Upper lobe of right lung (tissue), 1 donor: ENCODE data around the gene SERPINA4. TPM values are rescaled to one million over a fixed set of nuclear protein-coding genes. Genes with fewer than 3 reads are reported as not detected.

Source experiments
- ATAC-seq: fragments of 200-7000 bp; cut with Tn5 transposase; one replicate; pipeline ENCODE4 v1.9.1; 2020; ENCODE audit warnings: mild to moderate bottlenecking, moderate library complexity
- DNase-seq: peaks from one replicate; pipeline ENCODE4 v3.0.0-alpha.2; 2020
- H3K27ac ChIP-seq: fragments of 200-600 bp; one replicate; pipeline ENCODE4 v1.8.0; 2022
- H3K27me3 ChIP-seq: fragments of 200-600 bp; one replicate; pipeline ENCODE4 v1.8.0; 2022; ENCODE audit warnings: mild to moderate bottlenecking
- H3K36me3 ChIP-seq: fragments of 200-600 bp; one replicate; pipeline ENCODE4 v1.8.0; 2022
- H3K4me1 ChIP-seq: fragments of 200-600 bp; one replicate; pipeline ENCODE4 v1.8.0; 2022
- H3K4me3 ChIP-seq: fragments of 200-600 bp; one replicate; pipeline ENCODE4 v1.8.0; 2022; ENCODE audit warnings: mild to moderate bottlenecking
- H3K9me3 ChIP-seq: fragments of 200-600 bp; one replicate; pipeline ENCODE4 v1.8.0; 2022
- CTCF ChIP-seq: fragments of 200-600 bp; IDR thresholded peaks from one replicate; pipeline ENCODE4 v1.8.0; 2022; ENCODE audit warnings: antibody characterized with exemption
- intact Hi-C: fragments of 100-400 bp; cut with DNase I; formaldehyde crosslinking; loops from one replicate; pipeline ENCODE4 v1.11.0; 2022
- total RNA-seq: library from RNA; stranded (reverse); fragmentation: NEBNext Ultra II Directional; extraction: Animal tissue kit (Norgen Biotek cat#: 25700); gene quantifications from one replicate; pipeline ENCODE4 v1.2.1, GENCODE V29; 2021
- donor health status: DM: no; HTN: yes; CAD: no; lungs with severe emphysema.

The SERPINA4 gene
- total RNA-seq, 1 donor from 2014 or later = not detected

DNA sequence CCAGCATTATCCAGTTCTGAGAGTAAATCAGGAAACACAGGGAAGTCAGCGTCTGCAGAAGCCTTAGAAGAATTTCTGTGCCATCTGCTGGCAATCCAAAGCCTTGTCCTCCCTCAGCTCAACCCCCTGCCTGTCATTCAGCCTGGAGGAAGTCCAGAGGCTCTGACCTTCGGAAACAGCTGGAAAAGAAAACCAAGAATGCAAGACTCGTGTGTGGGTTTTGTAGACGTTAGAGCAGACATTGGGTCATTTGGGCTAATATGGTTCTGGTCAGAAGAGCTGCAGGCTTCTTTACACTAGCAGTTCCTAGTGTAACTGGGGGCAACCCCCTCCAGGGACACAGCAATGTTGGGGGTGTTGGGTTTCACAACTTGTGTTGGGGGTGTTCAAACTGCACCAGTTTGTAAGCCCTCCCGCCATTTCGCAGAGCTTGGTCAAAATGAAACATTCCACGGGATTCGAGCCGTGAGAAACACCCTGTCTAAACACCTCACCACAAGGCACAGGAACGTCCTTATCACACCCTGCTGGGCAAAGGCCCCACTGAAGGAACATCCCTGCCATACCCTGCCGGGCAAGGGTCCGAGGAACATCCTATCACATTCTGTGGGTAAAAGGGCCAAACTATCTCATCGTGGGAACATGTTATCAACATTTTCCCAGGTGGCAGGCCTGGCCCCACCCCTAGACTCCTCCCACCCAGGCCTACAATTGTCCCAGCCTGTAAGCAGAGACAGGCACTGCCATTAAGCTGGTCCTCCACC is 21.0 kb upstream of the SERPINA4 start:
- DNase-seq = no peak
- no peak for ATAC-seq
- intact Hi-C loops = no loop called here

DNA sequence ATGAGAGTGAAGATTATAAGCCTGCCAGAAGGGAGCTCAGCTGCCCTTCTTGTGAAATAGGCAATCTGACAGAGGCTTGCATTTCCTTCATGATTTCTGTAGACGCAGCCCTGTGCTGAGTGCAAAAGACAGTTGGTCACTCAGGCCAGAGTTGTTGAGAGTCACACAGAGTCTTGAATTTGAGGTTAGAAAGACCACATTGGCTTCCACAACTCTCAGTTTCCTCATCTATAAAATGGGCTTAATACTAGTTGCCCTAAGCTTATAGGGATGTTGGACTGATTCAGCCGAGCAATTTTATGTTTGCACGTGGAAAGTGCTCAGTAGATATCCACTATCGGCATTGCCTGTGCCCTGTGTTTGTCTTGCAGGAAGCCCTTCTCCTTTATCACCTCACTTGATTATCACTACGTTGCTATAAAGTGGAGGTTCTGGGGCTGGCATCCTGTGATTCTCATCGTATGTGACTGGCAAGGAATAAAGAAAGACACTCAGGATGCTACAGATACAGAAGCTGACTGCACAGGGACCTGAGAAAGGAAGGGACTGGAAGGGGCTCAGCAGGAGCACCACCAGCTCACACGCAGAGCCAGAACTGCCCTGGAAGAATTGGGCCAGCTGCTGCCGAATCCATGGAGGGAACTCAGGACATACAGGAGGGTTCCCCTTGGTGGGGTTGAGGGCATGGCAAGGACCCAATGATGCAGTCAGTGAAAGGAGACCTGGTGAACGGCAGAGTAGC is 19.8 kb upstream of the SERPINA4 start:
- Histone ChIP-seq H3K27me3 (no peaks in the 10 kb centered on the region), H3K27ac (no peak overlapping the region), H3K9me3 (no peaks in the 10 kb centered on the region), H3K4me3 (no peak overlapping the region), H3K4me1 (no peaks in the 10 kb centered on the region), H3K36me3 (no peaks in the 10 kb centered on the region)
- intact Hi-C loops = no loop called here
- no peak for ATAC-seq
- no peak for DNase-seq
- no peak for TF ChIP-seq CTCF

More for the DNA sequence above, 21.0 kb upstream of the SERPINA4 start:
- Histone ChIP-seq H3K36me3 (no peaks in the 10 kb centered on the region), H3K9me3 (no peaks in the 10 kb centered on the region), H3K4me3 (no peak overlapping the region), H3K27ac (no peak overlapping the region), H3K4me1 (no peaks in the 10 kb centered on the region), H3K27me3 (no peaks in the 10 kb centered on the region)
- no peak for TF ChIP-seq CTCF

- ATAC-seq = no peak
Measured at GRCh38 chr14:94542111-94542810, 19.0 kb upstream of the SERPINA4 start.

DNA sequence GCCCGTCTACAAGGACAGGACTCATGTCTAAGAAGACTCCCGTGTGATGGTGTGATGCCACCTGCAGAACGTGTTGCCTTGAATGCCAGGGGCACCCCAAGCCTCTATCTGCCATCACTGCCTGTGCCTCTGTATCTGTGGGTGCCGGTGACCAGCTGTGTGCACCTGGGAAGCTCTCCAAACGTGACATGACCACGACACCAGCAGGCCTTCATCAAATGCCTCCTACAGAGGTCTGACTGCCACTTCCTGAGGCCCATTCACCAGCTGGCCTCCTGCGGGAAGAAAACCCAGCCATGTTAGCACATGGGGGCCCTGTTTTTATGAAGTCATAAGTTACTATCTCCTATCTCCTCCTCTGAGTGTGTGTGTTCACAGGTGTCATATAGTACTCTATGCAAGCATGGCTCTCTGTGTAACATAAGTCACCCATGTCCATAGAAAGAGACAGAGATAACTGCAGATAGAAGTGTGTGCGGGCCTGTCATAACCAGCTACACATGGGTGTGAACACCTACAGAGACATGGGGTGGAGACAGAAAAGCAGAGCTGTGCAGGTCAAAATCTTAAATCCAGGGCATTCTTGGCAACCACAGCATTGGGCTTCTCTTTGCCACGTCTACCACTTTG is 18.3 kb upstream of the SERPINA4 start:
- intact Hi-C loops = no loop called here

More at GRCh38 chr14:94542111-94542810, 19.0 kb upstream of the SERPINA4 start:
- intact Hi-C loops = no loop called here
- Histone ChIP-seq H3K27me3 (no peaks in the 10 kb centered on the region), H3K4me3 (no peak overlapping the region), H3K9me3 (no peaks in the 10 kb centered on the region), H3K4me1 (no peaks in the 10 kb centered on the region), H3K36me3 (no peaks in the 10 kb centered on the region), H3K27ac (no peak overlapping the region)
- DNase-seq = no peak
- TF ChIP-seq CTCF = no peak

More for the DNA sequence above, 18.3 kb upstream of the SERPINA4 start:
- H3K36me3 ChIP-seq = no peaks in the 10 kb centered on the region
- TF ChIP-seq CTCF = no peak
- ATAC-seq (no peak), DNase-seq (no peak)
- no peaks in the 10 kb centered on the region for H3K9me3 ChIP-seq
- H3K27ac ChIP-seq = no peak overlapping the region
- H3K27me3 ChIP-seq = no peaks in the 10 kb centered on the region
- H3K4me3 ChIP-seq = no peak overlapping the region
- no peaks in the 10 kb centered on the region for H3K4me1 ChIP-seq
